Uterus (tissue), 4 donors: ENCODE measurements around the gene VCL. TPM values are rescaled to one million over a fixed set of nuclear protein-coding genes. Genes with fewer than 3 reads are reported as not detected.
"Not testable (repeated sequence)": the region's sequence is repeated elsewhere in the genome, so short reads cannot be mapped to it uniquely, and the experiment has no call there.

ENCODE experiments used
- DNase-seq, 2 donors: peaks; one replicate each; pipeline ENCODE4 v3.0.0-alpha.2; 2019 to 2020
- H3K27ac ChIP-seq, 2 donors: fragments of 200-600 bp; sonication (generic); 1 replicate in 1 of 2; 2 replicates in 1 of 2; pipeline ENCODE4 v1.5.1; 2016 to 2018
- H3K27me3 ChIP-seq, 2 donors: fragments of 200-600 bp; sonication (generic); one replicate each; pipeline ENCODE4 v1.5.1; 2018 to 2019; ENCODE audit warnings: control low read depth in 1 of 2
- H3K36me3 ChIP-seq, 2 donors: fragments of 200-600 bp; sonication (generic); one replicate each; pipeline ENCODE4 v1.5.1; 2019; ENCODE audit warnings: control low read depth in 1 of 2
- H3K4me1 ChIP-seq, 2 donors: fragments of 200-600 bp; sonication (generic); one replicate each; pipeline ENCODE4 v1.5.1; 2018 to 2019; ENCODE audit warnings: control low read depth in 1 of 2
- H3K4me3 ChIP-seq, 2 donors: fragments of 200-600 bp; sonication (generic); 1 replicate in 1 of 2; 2 replicates in 1 of 2; pipeline ENCODE4 v1.5.1; 2018 to 2019; ENCODE audit warnings: mild to moderate bottlenecking in 1 of 2
- H3K9me3 ChIP-seq, 2 donors: fragments of 200-600 bp; sonication (generic); one replicate each; pipeline ENCODE4 v1.5.1; 2019; ENCODE audit warnings: control low read depth in 1 of 2
- POLR2A ChIP-seq, 2 donors: fragments of 450-650 bp; IDR thresholded peaks; one replicate each; pipeline ENCODE4 v1.6.1; 2016; ENCODE audit warnings: antibody characterized with exemption in 2 of 2, mild to moderate bottlenecking in 1 of 2, moderate library complexity in 1 of 2
- intact Hi-C: fragments of 100-400 bp; cut with DNase I; formaldehyde crosslinking; loops from one replicate; pipeline ENCODE4 v1.15.1; 2023; ENCODE audit warnings: low total_unique reads
- total RNA-seq, 4 donors: library from RNA; depleted of rRNA in 3 of 4; stranded (reverse); fragments of >200 nt in 3 of 4; gene quantifications; one replicate each; pipeline versions ENCODE4 v1.1.0 to v1.2.4, GENCODE V29; 2014 to 2023
- TF ChIP-seq, protein P1 (sequence below), 4 experiments: fragments of 200-600 bp in 2 of 4; fragments of 450-650 bp in 2 of 4; sonication (generic) in 2 of 4; IDR thresholded peaks; one replicate each; pipeline ENCODE4 v1.5.1; 2016 to 2019; ENCODE audit warnings: antibody characterized with exemption in 4 of 4, mild to moderate bottlenecking in 2 of 4, moderate library complexity in 1 of 4
- donor health status: DM: yes; HTN: yes; CAD: no.

Gene VCL
- total RNA-seq, 4 donors from 2014 or later = 77.4 to 313 (median 215) TPM

DNA sequence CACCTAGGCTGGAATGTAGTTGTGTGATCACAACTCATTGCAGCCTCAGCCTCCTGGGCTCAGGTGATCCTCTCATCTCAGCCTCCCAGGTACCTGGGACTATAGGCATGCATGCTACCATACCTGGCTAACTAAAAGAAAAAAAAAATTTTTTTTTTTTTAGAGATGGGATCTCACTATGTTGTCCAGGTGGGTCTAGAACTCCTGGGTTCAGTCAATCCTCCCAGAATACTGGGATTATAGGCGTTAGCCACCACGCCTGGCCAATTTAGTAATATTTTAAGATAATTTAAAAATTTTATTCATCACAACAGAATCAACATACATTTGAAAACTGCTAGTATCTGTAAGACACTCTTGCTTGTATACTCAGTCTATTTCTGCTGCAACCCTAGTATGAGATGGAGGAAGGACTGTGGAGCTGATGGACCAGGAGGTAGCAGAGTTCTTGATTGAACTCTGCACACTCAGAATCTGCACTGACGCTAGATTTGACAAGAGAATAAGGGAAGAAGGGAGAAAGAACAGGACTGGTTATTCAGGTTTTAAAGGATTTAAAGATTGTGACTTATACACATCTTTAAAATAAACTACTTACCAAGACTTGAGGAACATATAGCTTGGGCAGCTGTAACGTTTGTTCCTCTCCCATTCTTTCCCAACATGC is 57.6 kb downstream of the VCL start:
- no peak for DNase-seq
- Histone ChIP-seq H3K4me1 (peaks cover 0 to 8% of the 10 kb centered on the region in 2 donors), H3K36me3 (no peaks in the 10 kb centered on the region)

DNA sequence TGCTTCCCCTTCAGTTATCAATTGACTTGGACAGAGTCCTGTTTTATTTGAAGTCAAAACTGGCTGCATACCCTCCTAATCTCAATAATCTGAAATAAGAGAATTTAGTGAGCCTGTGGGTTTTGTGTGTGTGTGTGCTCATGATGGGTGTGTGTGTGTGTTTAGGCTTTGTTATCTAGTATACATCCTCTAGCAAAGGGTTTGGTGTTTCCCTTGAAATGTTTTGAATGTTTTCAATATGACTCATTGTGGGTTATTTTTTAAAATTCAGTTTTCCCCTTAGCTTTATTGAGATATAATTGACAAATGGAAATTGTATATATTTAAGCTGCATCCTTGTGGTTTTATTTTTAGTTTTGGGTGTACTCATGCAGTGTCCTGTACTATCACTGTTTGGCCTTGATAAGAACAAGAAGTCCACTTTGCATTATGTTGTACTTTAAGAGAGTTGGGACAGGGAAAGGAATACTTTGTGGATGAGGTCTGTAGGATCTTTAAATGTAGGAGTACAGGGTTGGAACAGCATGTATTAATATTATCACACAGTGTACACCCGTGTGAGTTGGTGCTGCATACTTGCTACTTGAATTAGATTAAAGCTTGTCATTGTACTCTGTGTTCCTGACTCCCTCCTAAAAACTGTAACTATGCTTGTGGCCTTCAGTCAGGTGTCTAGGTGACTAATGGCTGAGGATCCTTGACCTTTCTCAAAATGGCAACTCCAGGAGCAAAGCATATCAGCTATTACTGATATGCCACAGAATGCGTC is 58.3 kb downstream of the VCL start:
- Histone ChIP-seq H3K4me1 (peaks cover 0 to 8% of the 10 kb centered on the region in 2 donors), H3K4me3 (no peak overlapping the region), H3K9me3 (no peaks in the 10 kb centered on the region), H3K36me3 (no peaks in the 10 kb centered on the region), H3K27ac (peak overlapping the region in 1 of 2 donors; percentile 23), H3K27me3 (no peaks in the 10 kb centered on the region)
- no peak for TF ChIP-seq POLR2A (IDR thresholded peaks at IDR 0.05)
- TF ChIP-seq, protein P1, sequence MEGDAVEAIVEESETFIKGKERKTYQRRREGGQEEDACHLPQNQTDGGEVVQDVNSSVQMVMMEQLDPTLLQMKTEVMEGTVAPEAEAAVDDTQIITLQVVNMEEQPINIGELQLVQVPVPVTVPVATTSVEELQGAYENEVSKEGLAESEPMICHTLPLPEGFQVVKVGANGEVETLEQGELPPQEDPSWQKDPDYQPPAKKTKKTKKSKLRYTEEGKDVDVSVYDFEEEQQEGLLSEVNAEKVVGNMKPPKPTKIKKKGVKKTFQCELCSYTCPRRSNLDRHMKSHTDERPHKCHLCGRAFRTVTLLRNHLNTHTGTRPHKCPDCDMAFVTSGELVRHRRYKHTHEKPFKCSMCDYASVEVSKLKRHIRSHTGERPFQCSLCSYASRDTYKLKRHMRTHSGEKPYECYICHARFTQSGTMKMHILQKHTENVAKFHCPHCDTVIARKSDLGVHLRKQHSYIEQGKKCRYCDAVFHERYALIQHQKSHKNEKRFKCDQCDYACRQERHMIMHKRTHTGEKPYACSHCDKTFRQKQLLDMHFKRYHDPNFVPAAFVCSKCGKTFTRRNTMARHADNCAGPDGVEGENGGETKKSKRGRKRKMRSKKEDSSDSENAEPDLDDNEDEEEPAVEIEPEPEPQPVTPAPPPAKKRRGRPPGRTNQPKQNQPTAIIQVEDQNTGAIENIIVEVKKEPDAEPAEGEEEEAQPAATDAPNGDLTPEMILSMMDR (IDR thresholded peaks at IDR 0.05) = no peak
- DNase-seq = no peak
- intact Hi-C loops = no loop called here

More for the DNA sequence above, 57.6 kb downstream of the VCL start:
- H3K27ac ChIP-seq = peak overlapping the region in 1 of 2 donors; percentile 23
- no peak overlapping the region for H3K4me3 ChIP-seq
- intact Hi-C loops = no loop called here
- H3K27me3 ChIP-seq = no peaks in the 10 kb centered on the region
- no peaks in the 10 kb centered on the region for H3K9me3 ChIP-seq
- TF ChIP-seq, protein P1 (IDR thresholded peaks at IDR 0.05) = no peak
- no peak for TF ChIP-seq POLR2A (IDR thresholded peaks at IDR 0.05)

DNA sequence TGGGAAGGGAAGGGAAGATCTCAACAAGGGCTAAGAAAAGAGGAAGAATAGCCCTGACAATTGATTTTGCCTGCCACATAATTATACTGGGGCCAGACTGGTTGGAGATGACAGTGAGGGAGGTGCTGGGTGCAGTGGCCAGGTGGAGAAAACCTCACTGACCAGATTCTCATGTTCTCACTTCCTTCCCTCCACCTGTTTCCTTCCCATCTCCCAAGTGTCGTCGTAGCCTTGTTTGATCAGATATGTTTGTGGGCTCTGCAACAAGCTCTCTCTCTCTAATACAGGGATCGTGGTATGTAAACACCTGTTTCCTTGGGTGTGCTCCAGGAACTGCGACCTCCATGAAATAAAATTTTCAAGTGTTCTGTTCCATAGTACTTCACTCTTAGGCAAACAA is 60.2 kb downstream of the VCL start:
- Histone ChIP-seq H3K4me1 (peaks cover 0 to 8% of the 10 kb centered on the region in 2 donors), H3K27ac (no peak overlapping the region), H3K4me3 (no peak overlapping the region), H3K27me3 (no peaks in the 10 kb centered on the region), H3K9me3 (peaks cover 0 to 2% of the 10 kb centered on the region in 2 donors), H3K36me3 (no peaks in the 10 kb centered on the region)
- TF ChIP-seq, protein P1 (IDR thresholded peaks at IDR 0.05) = no peak
- TF ChIP-seq POLR2A (IDR thresholded peaks at IDR 0.05) = no peak
- DNase-seq = no peak
- intact Hi-C loops = no loop called here

DNA sequence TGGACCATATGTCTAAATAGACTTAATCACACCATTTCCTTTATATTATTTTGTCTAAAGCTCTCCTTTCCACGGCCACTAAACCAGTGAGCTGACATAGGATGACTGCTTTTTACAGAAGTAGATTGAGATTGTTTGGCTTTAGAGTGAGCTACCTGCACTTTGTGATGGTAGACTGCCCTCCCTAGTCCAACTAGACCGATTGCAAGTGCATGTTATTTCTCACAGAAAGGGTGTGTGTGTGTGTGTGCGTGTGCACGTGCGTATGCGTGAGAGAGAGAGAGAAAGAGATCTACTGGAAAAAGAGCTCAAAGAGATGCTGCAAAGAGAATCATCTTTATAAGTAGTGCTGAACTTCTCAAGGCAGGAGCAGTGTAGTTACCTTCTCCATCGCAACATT is 60.7 kb downstream of the VCL start:
- intact Hi-C loops = no loop called here
- Histone ChIP-seq H3K27ac (no peak overlapping the region), H3K9me3 (peaks cover 0 to 5% of the 10 kb centered on the region in 2 donors), H3K4me3 (no peak overlapping the region), H3K27me3 (no peaks in the 10 kb centered on the region), H3K4me1 (peaks cover 0 to 8% of the 10 kb centered on the region in 2 donors), H3K36me3 (no peaks in the 10 kb centered on the region)
- no peak for DNase-seq
- TF ChIP-seq, protein P1 (IDR thresholded peaks at IDR 0.05) = peak in 1 of 4 experiments; percentile 3
- TF ChIP-seq POLR2A (IDR thresholded peaks at IDR 0.05) = no peak

DNA sequence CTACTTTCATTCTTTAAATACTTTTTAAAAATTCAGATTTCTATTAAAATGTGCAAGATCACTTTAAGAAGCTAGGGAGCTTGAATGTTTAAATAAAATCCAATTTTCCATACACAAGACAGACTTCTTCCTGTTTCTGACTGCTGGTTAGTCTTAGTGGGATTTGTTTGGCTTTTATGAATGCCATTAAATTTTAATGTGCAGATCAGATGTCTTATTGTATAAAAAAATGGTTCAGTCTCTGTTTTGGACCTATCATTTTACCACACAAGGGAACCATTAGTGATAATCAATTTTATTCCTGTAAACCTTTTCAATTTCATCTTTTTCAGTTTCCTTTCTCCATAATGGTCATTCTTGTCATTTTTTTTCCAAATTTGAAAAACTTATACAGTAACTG is 63.2 kb downstream of the VCL start:
- Histone ChIP-seq H3K9me3 (peaks cover 0 to 5% of the 10 kb centered on the region in 2 donors), H3K4me1 (peaks cover 0 to 4% of the 10 kb centered on the region in 2 donors), H3K27ac (peak overlapping the region in 1 of 2 donors; percentile 29), H3K4me3 (no peak overlapping the region), H3K36me3 (no peaks in the 10 kb centered on the region), H3K27me3 (no peaks in the 10 kb centered on the region)
- no peak for DNase-seq
- intact Hi-C loops = no loop called here
- TF ChIP-seq, protein P1 (IDR thresholded peaks at IDR 0.05) = no peak

DNA sequence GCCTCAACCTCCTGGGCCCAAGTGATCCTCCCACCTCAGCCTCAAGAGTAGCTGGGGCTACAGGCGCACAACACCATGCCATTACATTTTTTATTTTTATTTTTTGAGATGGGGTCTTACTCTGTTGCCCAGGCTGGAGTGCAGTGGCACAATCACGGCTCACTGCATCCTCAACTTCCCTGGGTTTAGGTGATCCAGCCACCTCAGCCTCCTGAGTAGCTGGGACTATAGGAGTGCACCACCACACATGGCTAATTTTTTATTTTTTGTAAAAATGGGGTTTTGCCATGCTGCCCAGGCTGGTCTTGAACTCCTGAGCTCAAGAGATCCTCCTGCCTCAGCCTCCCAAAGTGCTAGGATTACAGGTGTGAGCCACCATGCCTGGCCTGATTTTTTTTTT is 64.1 kb downstream of the VCL start:
- H3K27ac ChIP-seq = peak overlapping the region in 1 of 2 donors; percentile 29
- DNase-seq, H3K27me3 ChIP-seq, intact Hi-C loops, H3K4me3 ChIP-seq, H3K36me3 ChIP-seq, H3K9me3 ChIP-seq, H3K4me1 ChIP-seq: not testable (repeated sequence)
